HEK293T (cell line): ENCODE results near the gene NUDT4.

Experiments
- CTCF ChIA-PET: fragments of 350-600 bp; formaldehyde crosslinking; extraction: SDS; loops from one replicate; lab custom pipeline; 2021; ENCODE audit warnings: antibody characterized with exemption, inconsistent platforms; lab: Yijun Ruan, JAX
- POLR2A ChIA-PET: fragments of 350-600 bp; formaldehyde crosslinking; extraction: SDS; loops from one replicate; lab custom pipeline; 2020; ENCODE audit warnings: antibody characterized with exemption, inconsistent platforms; lab: Yijun Ruan, JAX
- DNase-seq: peaks from one replicate; pipeline ENCODE4 v3.0.0; 2012; ENCODE audit warnings: mixed read lengths; ENCODE audit errors: extremely low spot score
- ARNT ChIP-seq: fragments of 450-650 bp; IDR thresholded peaks from 2 replicates; pipeline ENCODE4 v1.6.1; 2017; ENCODE audit warnings: mild to moderate bottlenecking
- BHLHE40 ChIP-seq: fragments of 450-650 bp; IDR thresholded peaks from 2 replicates; pipeline ENCODE4 v1.6.1; 2016; ENCODE audit warnings: mild to moderate bottlenecking, moderate library complexity, borderline replicate concordance
- CTBP1 ChIP-seq: fragments of 450-650 bp; IDR thresholded peaks from 2 replicates; pipeline ENCODE4 v1.6.1; 2016; ENCODE audit warnings: borderline replicate concordance
- ELF4 ChIP-seq: fragments of 450-650 bp; IDR thresholded peaks from 2 replicates; pipeline ENCODE4 v1.6.1; 2017; ENCODE audit warnings: antibody characterized with exemption
- FOXA1 ChIP-seq: fragments of 450-650 bp; IDR thresholded peaks from 2 replicates; pipeline ENCODE4 v1.6.1; 2016; ENCODE audit warnings: mild to moderate bottlenecking
- FOXK2 ChIP-seq: fragments of 450-650 bp; IDR thresholded peaks from 2 replicates; pipeline ENCODE4 v1.6.1; 2016; ENCODE audit warnings: mild to moderate bottlenecking
- FOXM1 ChIP-seq: fragments of 450-650 bp; IDR thresholded peaks from 2 replicates; pipeline ENCODE4 v1.6.1; 2017; ENCODE audit warnings: mild to moderate bottlenecking, borderline replicate concordance
- HDGF ChIP-seq: fragments of 450-650 bp; IDR thresholded peaks from 2 replicates; pipeline ENCODE4 v1.6.1; 2017; ENCODE audit warnings: antibody characterized with exemption, borderline replicate concordance
- L3MBTL2 ChIP-seq: fragments of 450-650 bp; conservative IDR thresholded peaks from 2 replicates; pipeline ENCODE4 v1.6.1; 2016; ENCODE audit warnings: mild to moderate bottlenecking
- LEF1 ChIP-seq: fragments of 450-650 bp; IDR thresholded peaks from 2 replicates; pipeline ENCODE4 v1.6.1; 2017; ENCODE audit warnings: mild to moderate bottlenecking, borderline replicate concordance
- NFRKB ChIP-seq: fragments of 450-650 bp; IDR thresholded peaks from 2 replicates; pipeline ENCODE4 v1.6.1; 2016; ENCODE audit warnings: mild to moderate bottlenecking, moderate library complexity
- PKNOX1 ChIP-seq: fragments of 450-650 bp; IDR thresholded peaks from 2 replicates; pipeline ENCODE4 v1.6.1; 2016
- SP1 ChIP-seq: fragments of 450-650 bp; IDR thresholded peaks from 2 replicates; pipeline ENCODE4 v1.6.1; 2017
- SUZ12 ChIP-seq: fragments of 450-650 bp; IDR thresholded peaks from 2 replicates; pipeline ENCODE4 v1.6.1; 2016; ENCODE audit warnings: mild to moderate bottlenecking
- TARDBP ChIP-seq: fragments of 450-650 bp; IDR thresholded peaks from 2 replicates; pipeline ENCODE4 v1.6.1; 2016
- ZNF384 ChIP-seq: fragments of 450-650 bp; IDR thresholded peaks from 2 replicates; pipeline ENCODE4 v1.6.1; 2016

Gene NUDT4

DNA sequence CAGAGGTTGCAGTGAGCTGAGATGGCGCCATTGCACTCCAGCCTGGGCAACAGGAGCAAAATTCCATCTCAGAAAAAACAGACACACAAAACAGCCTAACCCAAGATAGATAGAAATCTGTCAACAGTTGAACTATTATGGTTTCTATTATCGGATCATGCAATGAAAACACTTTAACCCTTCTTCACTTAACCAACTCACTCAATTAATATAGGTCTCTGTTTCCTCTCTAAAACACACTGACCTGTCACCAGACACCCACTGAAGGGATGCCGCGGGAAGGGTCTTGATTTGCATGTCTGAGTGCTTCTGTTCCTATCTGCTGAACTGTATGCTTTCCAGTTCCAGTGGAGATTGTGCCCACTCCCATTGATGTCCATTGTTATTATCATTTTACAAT, 38.0 kb upstream of the NUDT4 start:
- no peak for DNase-seq
- ChIA-PET POLR2A (no interaction called here), CTCF (no interaction called here)
- TF ChIP-seq FOXM1, result no peak
- no peak for TF ChIP-seq L3MBTL2
- no peak for TF ChIP-seq SUZ12
- no peak for TF ChIP-seq FOXK2
- TF ChIP-seq HDGF, result no peak
- no peak for TF ChIP-seq BHLHE40
- no peak for TF ChIP-seq LEF1
- no peak for TF ChIP-seq ELF4
- TF ChIP-seq FOXA1, result no peak

GRCh38 chr12:93341409-93342049, 36.2 kb upstream of the NUDT4 start:
- POLR2A ChIA-PET, result no interaction called here
- no peak for TF ChIP-seq BHLHE40
- no peak for TF ChIP-seq L3MBTL2
- no peak for TF ChIP-seq SUZ12
- TF ChIP-seq CTBP1, result no peak
- no peak for TF ChIP-seq ZNF384
- TF ChIP-seq NFRKB, result no peak
- no peak for TF ChIP-seq HDGF
- no peak for TF ChIP-seq ELF4
- no peak for TF ChIP-seq FOXK2
- no peak for TF ChIP-seq LEF1
- TF ChIP-seq TARDBP, result no peak
- TF ChIP-seq PKNOX1, result no peak
- TF ChIP-seq FOXA1, result no peak
- TF ChIP-seq ARNT, result no peak
- TF ChIP-seq FOXM1, result no peak
- TF ChIP-seq SP1, result no peak
- DNase-seq, result no peak
- CTCF ChIA-PET, result no interaction called here

DNA sequence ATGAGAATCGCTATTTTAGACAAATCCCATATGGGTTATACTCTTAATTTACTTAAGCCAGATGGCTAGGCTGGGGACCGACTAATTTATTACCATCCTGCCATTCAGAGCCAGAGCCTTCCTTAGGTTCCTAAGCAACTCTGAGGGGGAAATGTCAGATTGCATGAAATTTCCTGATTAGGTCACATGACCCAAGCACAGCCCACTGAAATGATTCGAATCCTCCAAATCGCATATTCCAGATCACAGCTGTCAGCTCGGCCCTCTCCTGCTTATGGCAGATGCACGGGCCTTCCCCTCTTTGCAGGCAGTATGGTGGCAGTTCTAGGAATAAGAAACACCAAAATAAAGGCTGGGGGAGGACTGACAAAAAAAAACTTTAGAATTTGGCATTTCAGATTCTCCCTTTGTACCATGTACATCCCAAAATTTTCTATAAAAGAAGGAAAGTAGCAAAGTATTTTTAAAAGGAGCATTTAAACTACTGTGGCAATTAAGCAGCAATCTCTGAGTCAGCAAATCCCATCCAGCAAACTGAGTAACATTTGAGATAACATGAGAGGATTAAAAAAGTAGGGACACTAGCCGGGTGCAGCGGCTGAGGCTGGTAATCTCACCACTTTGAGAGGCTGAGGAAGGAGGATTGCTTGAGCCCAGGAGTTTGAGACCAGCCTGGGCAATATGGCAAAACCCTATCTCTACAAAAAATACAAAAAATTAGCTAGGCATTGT, 30.5 kb upstream of the NUDT4 start:
- no peak for DNase-seq
- TF ChIP-seq ZNF384 (no peak), SUZ12 (no peak), ARNT (no peak), FOXK2 (no peak), TARDBP (no peak), ELF4 (no peak), FOXM1 (no peak), FOXA1 (no peak), BHLHE40 (no peak), LEF1 (no peak), SP1 (no peak), PKNOX1 (no peak), L3MBTL2 (no peak)
- CTCF ChIA-PET, result no interaction called here
- POLR2A ChIA-PET, result no interaction called here

DNA sequence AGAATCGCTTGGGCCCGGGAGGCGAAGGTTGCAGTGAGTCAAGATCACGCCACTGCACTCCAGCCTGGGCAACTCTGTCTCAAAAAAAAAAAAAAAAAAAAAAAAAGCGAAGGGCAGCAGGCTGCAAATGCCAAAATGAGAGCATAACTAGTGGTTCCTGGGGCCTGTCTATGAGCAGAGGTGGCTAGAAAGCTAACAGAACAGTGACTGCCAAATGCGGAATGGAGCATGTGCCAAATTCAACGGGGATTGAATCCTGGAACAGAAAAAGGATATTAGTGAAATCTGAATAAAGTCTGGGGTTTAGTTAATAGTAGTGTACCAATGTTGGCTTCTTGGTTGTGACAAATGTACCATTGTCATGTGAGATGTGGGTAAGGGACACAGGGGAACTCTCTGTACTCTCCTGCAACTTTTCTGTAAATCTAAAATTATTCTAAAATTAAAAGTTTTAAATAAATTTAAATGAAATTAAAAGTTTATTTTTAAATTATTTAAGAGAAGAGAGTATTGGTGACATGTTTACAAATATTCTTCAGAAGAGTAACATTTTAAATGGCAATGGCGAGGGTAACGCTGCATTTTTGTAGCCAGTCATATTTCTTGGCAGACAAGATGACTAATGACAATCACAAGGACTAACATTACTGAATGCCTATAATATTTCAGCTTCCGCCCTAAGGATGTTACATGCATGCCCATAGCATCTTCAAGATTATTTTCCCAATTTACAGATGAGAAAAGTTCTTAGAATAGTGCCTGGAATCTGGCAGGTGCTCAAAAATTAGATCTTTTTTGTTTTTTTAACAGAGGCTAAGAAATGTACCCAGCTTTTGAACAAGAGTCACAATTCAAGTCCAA, 28.9 kb upstream of the NUDT4 start:
- TF ChIP-seq TARDBP, result no peak
- TF ChIP-seq FOXA1, result no peak
- no peak for TF ChIP-seq ARNT
- no peak for TF ChIP-seq ELF4
- no peak for TF ChIP-seq NFRKB
- ChIA-PET CTCF (interaction anchor here (1.0 kb wide), 1 partner anchor 9 kb away, joined by 4 read pairs; no protein-coding TSS in a partner anchor), POLR2A (no interaction called here)
- no peak for DNase-seq

GRCh38 chr12:93351726-93352125, 26.0 kb upstream of the NUDT4 start:
- POLR2A ChIA-PET, result no interaction called here

GRCh38 chr12:93352321-93352720, 25.4 kb upstream of the NUDT4 start:
- POLR2A ChIA-PET, result no interaction called here
- TF ChIP-seq LEF1, result no peak
- TF ChIP-seq HDGF, result no peak
- no peak for TF ChIP-seq NFRKB
- TF ChIP-seq SUZ12, result no peak
- no peak for TF ChIP-seq PKNOX1
- no peak for TF ChIP-seq FOXM1
- no peak for TF ChIP-seq SP1
- TF ChIP-seq ARNT, result no peak
- TF ChIP-seq BHLHE40, result no peak
- no peak for TF ChIP-seq ELF4
- no peak for TF ChIP-seq TARDBP
- TF ChIP-seq L3MBTL2, result no peak
- TF ChIP-seq CTBP1, result no peak
- TF ChIP-seq ZNF384, result no peak
- no peak for TF ChIP-seq FOXA1
- TF ChIP-seq FOXK2, result no peak
- DNase-seq, result no peak
- CTCF ChIA-PET, result no interaction called here

More at GRCh38 chr12:93351726-93352125, 26.0 kb upstream of the NUDT4 start:
- CTCF ChIA-PET, result interaction anchor here (0.5 kb wide), 1 partner anchor 301 kb away, joined by 4 read pairs; no protein-coding TSS in a partner anchor
- TF ChIP-seq ZNF384 (no peak), FOXA1 (no peak)
- DNase-seq, result no peak
